Measurements from ENCODE around the gene CREBBP.

DNA sequence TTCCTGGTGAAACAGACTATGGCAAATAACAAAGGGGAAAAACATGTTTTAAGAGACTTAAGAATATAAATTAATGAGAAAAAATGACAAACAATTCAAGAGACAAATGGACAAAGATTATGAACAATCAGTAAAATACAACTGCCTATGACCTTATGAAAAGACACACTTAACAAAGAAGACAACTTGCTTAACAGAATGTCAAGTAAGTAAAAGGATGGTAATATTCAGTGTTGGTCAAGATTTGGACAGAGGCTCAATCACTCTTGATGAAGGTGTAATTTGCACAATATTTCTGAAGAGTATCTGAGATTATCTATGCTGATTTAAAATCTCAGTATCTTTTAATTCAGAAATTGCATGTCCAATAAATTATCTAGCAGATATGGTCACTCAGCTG lies 34.4 kb downstream of the CREBBP start:
- TF ChIP-seq, protein P1, sequence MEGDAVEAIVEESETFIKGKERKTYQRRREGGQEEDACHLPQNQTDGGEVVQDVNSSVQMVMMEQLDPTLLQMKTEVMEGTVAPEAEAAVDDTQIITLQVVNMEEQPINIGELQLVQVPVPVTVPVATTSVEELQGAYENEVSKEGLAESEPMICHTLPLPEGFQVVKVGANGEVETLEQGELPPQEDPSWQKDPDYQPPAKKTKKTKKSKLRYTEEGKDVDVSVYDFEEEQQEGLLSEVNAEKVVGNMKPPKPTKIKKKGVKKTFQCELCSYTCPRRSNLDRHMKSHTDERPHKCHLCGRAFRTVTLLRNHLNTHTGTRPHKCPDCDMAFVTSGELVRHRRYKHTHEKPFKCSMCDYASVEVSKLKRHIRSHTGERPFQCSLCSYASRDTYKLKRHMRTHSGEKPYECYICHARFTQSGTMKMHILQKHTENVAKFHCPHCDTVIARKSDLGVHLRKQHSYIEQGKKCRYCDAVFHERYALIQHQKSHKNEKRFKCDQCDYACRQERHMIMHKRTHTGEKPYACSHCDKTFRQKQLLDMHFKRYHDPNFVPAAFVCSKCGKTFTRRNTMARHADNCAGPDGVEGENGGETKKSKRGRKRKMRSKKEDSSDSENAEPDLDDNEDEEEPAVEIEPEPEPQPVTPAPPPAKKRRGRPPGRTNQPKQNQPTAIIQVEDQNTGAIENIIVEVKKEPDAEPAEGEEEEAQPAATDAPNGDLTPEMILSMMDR (IDR thresholded peaks at IDR 0.05) = no peak
- TF ChIP-seq YY1 (IDR thresholded peaks at IDR 0.05; ENCODE audit: low read depth) (no peak), USF2 (IDR thresholded peaks at IDR 0.05; ENCODE audit: borderline replicate concordance, low read depth, low read length) (no peak), MAX (IDR thresholded peaks at IDR 0.05; ENCODE audit: low read depth) (no peak), PBX3 (IDR thresholded peaks at IDR 0.05) (no peak), CHD2 (IDR thresholded peaks at IDR 0.05; ENCODE audit: low read length, partially characterized antibody) (no peak), EP300 (IDR thresholded peaks at IDR 0.05; ENCODE audit: borderline replicate concordance in 1 of 2, low read depth in 1 of 2, low read length in 1 of 2) (no peak)
- TF ChIP-seq, protein P2, sequence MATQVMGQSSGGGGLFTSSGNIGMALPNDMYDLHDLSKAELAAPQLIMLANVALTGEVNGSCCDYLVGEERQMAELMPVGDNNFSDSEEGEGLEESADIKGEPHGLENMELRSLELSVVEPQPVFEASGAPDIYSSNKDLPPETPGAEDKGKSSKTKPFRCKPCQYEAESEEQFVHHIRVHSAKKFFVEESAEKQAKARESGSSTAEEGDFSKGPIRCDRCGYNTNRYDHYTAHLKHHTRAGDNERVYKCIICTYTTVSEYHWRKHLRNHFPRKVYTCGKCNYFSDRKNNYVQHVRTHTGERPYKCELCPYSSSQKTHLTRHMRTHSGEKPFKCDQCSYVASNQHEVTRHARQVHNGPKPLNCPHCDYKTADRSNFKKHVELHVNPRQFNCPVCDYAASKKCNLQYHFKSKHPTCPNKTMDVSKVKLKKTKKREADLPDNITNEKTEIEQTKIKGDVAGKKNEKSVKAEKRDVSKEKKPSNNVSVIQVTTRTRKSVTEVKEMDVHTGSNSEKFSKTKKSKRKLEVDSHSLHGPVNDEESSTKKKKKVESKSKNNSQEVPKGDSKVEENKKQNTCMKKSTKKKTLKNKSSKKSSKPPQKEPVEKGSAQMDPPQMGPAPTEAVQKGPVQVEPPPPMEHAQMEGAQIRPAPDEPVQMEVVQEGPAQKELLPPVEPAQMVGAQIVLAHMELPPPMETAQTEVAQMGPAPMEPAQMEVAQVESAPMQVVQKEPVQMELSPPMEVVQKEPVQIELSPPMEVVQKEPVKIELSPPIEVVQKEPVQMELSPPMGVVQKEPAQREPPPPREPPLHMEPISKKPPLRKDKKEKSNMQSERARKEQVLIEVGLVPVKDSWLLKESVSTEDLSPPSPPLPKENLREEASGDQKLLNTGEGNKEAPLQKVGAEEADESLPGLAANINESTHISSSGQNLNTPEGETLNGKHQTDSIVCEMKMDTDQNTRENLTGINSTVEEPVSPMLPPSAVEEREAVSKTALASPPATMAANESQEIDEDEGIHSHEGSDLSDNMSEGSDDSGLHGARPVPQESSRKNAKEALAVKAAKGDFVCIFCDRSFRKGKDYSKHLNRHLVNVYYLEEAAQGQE (IDR thresholded peaks at IDR 0.05; ENCODE audit: low read depth, low read length) = no peak
